HAP-1 (cell line): ENCODE measurements around the gene UBA5.
"Not testable (repeated sequence)": the region's sequence is repeated elsewhere in the genome, so short reads cannot be mapped to it uniquely, and the experiment has no call there.

Experiments
- DNase-seq, 2 experiments: peaks; one replicate each; pipeline ENCODE4 v3.0.0-alpha.2; 2016 to 2020; ENCODE audit warnings: low spot score in 2 of 2
- H3K27me3 ChIP-seq: fragments of 250-450 bp; sonication (Bioruptor Pico); 2 replicates; pipeline ENCODE4 v1.5.1; 2020; ENCODE audit warnings: low read depth, mild to moderate bottlenecking, moderate library complexity
- H3K36me3 ChIP-seq: fragments of 250-450 bp; sonication (Bioruptor Pico); replicated peaks from 2 replicates; pipeline ENCODE4 v1.5.1; 2020; ENCODE audit warnings: mild to moderate bottlenecking
- H3K4me1 ChIP-seq: fragments of 250-450 bp; sonication (Bioruptor Pico); 2 replicates; pipeline ENCODE4 v1.5.1; 2020; ENCODE audit warnings: mild to moderate bottlenecking
- H3K4me3 ChIP-seq: fragments of 250-450 bp; sonication (Bioruptor Pico); 2 replicates; pipeline ENCODE4 v1.5.1; 2020; ENCODE audit warnings: mild to moderate bottlenecking, moderate library complexity
- H3K9me3 ChIP-seq: fragments of 250-450 bp; sonication (Bioruptor Pico); 2 replicates; pipeline ENCODE4 v1.5.1; 2020; ENCODE audit warnings: mild to moderate bottlenecking, moderate library complexity
- in situ Hi-C: fragments of 300-500 bp; cut with MboI; formaldehyde crosslinking; loops from 3 replicates; pipeline ENCODE4 v1.14.3; 2020; ENCODE audit warnings: low sequenced_read_pairs, inconsistent platforms, mixed read lengths

The UBA5 gene

GRCh38 chr3:132660052-132660810 is at the start of gene UBA5:
Gene UBA5, plus strand, starts transcription at chr3:132660329. Its CDS starts 209 bp downstream, at chr3:132660538.
- DNase-seq, result peak; percentile 46 to 75
- Histone ChIP-seq H3K4me3 (peak within 1 kb of the TSS; percentile 82), H3K4me1 (peaks cover 8% of the 10 kb centered on the region), H3K9me3 (no peaks in the 10 kb centered on the region), H3K36me3 (no peaks in the 10 kb centered on the region), H3K27me3 (no peaks in the 10 kb centered on the region)
- in situ Hi-C loops, result no loop called here

GRCh38 chr3:132615301-132615700 is 44.8 kb upstream of the UBA5 start:
- H3K9me3 ChIP-seq, H3K4me3 ChIP-seq, H3K4me1 ChIP-seq, H3K36me3 ChIP-seq, DNase-seq, H3K27me3 ChIP-seq, in situ Hi-C loops: not testable (repeated sequence)

GRCh38 chr3:132615881-132616280 is 44.2 kb upstream of the UBA5 start:
- H3K36me3 ChIP-seq, result no peaks in the 10 kb centered on the region
- DNase-seq, result no peak
- in situ Hi-C loops, result no loop called here

GRCh38 chr3:132616780-132617179 is 43.3 kb upstream of the UBA5 start:
- no peaks in the 10 kb centered on the region for H3K36me3 ChIP-seq
- H3K27me3 ChIP-seq, result no peaks in the 10 kb centered on the region
- no peaks in the 10 kb centered on the region for H3K4me1 ChIP-seq
- H3K9me3 ChIP-seq, result no peaks in the 10 kb centered on the region
- no peak overlapping the region for H3K4me3 ChIP-seq
- in situ Hi-C loops, result no loop called here
- DNase-seq, result no peak

More at GRCh38 chr3:132615881-132616280, 44.2 kb upstream of the UBA5 start:
- Histone ChIP-seq H3K9me3 (no peaks in the 10 kb centered on the region), H3K4me1 (no peaks in the 10 kb centered on the region), H3K4me3 (no peak overlapping the region), H3K27me3 (no peaks in the 10 kb centered on the region)

- in situ Hi-C loops, result no loop called here
- Histone ChIP-seq H3K36me3 (peaks cover 10% of the 10 kb centered on the region), H3K4me3 (no peak overlapping the region), H3K4me1 (no peaks in the 10 kb centered on the region), H3K27me3 (no peaks in the 10 kb centered on the region), H3K9me3 (no peaks in the 10 kb centered on the region)
- no peak for DNase-seq
These were observed 38.0 kb upstream of the UBA5 start for GRCh38 chr3:132622148-132622547.

GRCh38 chr3:132622761-132623160 is 37.4 kb upstream of the UBA5 start:
- H3K27me3 ChIP-seq, result no peaks in the 10 kb centered on the region
- in situ Hi-C loops, result no loop called here
- H3K4me3 ChIP-seq, result no peak overlapping the region
- H3K9me3 ChIP-seq, result no peaks in the 10 kb centered on the region
- H3K4me1 ChIP-seq, result no peaks in the 10 kb centered on the region
- DNase-seq, result no peak
- peaks cover 12% of the 10 kb centered on the region for H3K36me3 ChIP-seq

- Histone ChIP-seq H3K27me3 (no peaks in the 10 kb centered on the region), H3K4me1 (no peaks in the 10 kb centered on the region), H3K9me3 (no peaks in the 10 kb centered on the region), H3K4me3 (no peak overlapping the region), H3K36me3 (peaks cover 15% of the 10 kb centered on the region)
- in situ Hi-C loops, result no loop called here
- DNase-seq, result no peak
These were observed 36.5 kb upstream of the UBA5 start for GRCh38 chr3:132623646-132624045.

- Histone ChIP-seq H3K27me3 (no peaks in the 10 kb centered on the region), H3K4me1 (no peaks in the 10 kb centered on the region), H3K36me3 (peaks cover 15% of the 10 kb centered on the region), H3K9me3 (no peaks in the 10 kb centered on the region), H3K4me3 (no peak overlapping the region)
- in situ Hi-C loops, result no loop called here
- DNase-seq, result no peak
These were observed 35.3 kb upstream of the UBA5 start for GRCh38 chr3:132624790-132625189.

GRCh38 chr3:132625613-132626012 is 34.5 kb upstream of the UBA5 start:
- in situ Hi-C loops, result no loop called here
- Histone ChIP-seq H3K27me3 (no peaks in the 10 kb centered on the region), H3K4me3 (no peak overlapping the region), H3K9me3 (no peaks in the 10 kb centered on the region), H3K36me3 (peaks cover 15% of the 10 kb centered on the region), H3K4me1 (no peaks in the 10 kb centered on the region)
- no peak for DNase-seq

- Histone ChIP-seq H3K9me3 (no peaks in the 10 kb centered on the region), H3K4me1 (no peaks in the 10 kb centered on the region), H3K4me3 (no peak overlapping the region), H3K36me3 (peaks cover 15% of the 10 kb centered on the region), H3K27me3 (no peaks in the 10 kb centered on the region)
- DNase-seq, result peak; percentile 12 to 50
- in situ Hi-C loops, result no loop called here
These were observed 33.2 kb upstream of the UBA5 start for GRCh38 chr3:132626955-132627354.

- no peak overlapping the region for H3K4me3 ChIP-seq
- H3K4me1 ChIP-seq, result no peaks in the 10 kb centered on the region
- DNase-seq, result no peak
- no peaks in the 10 kb centered on the region for H3K9me3 ChIP-seq
- peaks cover 15% of the 10 kb centered on the region for H3K36me3 ChIP-seq
- H3K27me3 ChIP-seq, result no peaks in the 10 kb centered on the region
- in situ Hi-C loops, result no loop called here
These were observed 32.0 kb upstream of the UBA5 start for GRCh38 chr3:132628157-132628556.

GRCh38 chr3:132629928-132630327 is 30.2 kb upstream of the UBA5 start:
- Histone ChIP-seq H3K4me1 (no peaks in the 10 kb centered on the region), H3K36me3 (peaks cover 15% of the 10 kb centered on the region), H3K4me3 (no peak overlapping the region), H3K9me3 (no peaks in the 10 kb centered on the region), H3K27me3 (no peaks in the 10 kb centered on the region)
- DNase-seq, result no peak
- in situ Hi-C loops, result no loop called here

- Histone ChIP-seq H3K27me3 (no peaks in the 10 kb centered on the region), H3K4me3 (no peak overlapping the region), H3K36me3 (peaks cover 15% of the 10 kb centered on the region), H3K4me1 (no peaks in the 10 kb centered on the region), H3K9me3 (no peaks in the 10 kb centered on the region)
- DNase-seq, result no peak
- in situ Hi-C loops, result no loop called here
These were observed 29.5 kb upstream of the UBA5 start for GRCh38 chr3:132630612-132631011.

GRCh38 chr3:132635052-132635451 is 25.1 kb upstream of the UBA5 start:
- H3K36me3 ChIP-seq, result peaks cover 3% of the 10 kb centered on the region; the same call in 1 of the 2 replicates
- in situ Hi-C loops, result no loop called here
- H3K4me1 ChIP-seq, result peaks cover 8% of the 10 kb centered on the region
- no peak for DNase-seq
- no peaks in the 10 kb centered on the region for H3K27me3 ChIP-seq
- no peaks in the 10 kb centered on the region for H3K9me3 ChIP-seq
- H3K4me3 ChIP-seq, result no peak overlapping the region

GRCh38 chr3:132637590-132637989 is 22.5 kb upstream of the UBA5 start:
- Histone ChIP-seq H3K4me1 (peaks cover 8% of the 10 kb centered on the region), H3K4me3 (no peak overlapping the region), H3K36me3 (peaks cover 3% of the 10 kb centered on the region; the same call in 1 of the 2 replicates), H3K27me3 (no peaks in the 10 kb centered on the region), H3K9me3 (no peaks in the 10 kb centered on the region)
- in situ Hi-C loops, result no loop called here
- DNase-seq, result no peak
